Activated T-cell treated with anti-CD3 and anti-CD28 coated beads, Interleukin-2, amount 50 U/mL, for 4 hours (primary cell): ENCODE results near the gene PPP2R3B. TPM values are rescaled to one million over a fixed set of nuclear protein-coding genes. Genes with fewer than 3 reads are reported as not detected.
"Not testable (repeated sequence)": the region's sequence is repeated elsewhere in the genome, so short reads cannot be mapped to it uniquely, and the experiment has no call there.

Source experiments
- ATAC-seq, 2 donors: fragments of 200-7000 bp; cut with Tn5 transposase; one replicate each; pipeline ENCODE4 v1.10.0; 2021
- DNase-seq: peaks from one replicate; pipeline ENCODE4 v3.0.0-alpha.2; 2020
- H3K27me3 Mint-ChIP-seq: one replicate; pipeline ENCODE4 v1.8.0; 2021; ENCODE audit warnings: low read depth, mixed read lengths
- H3K36me3 Mint-ChIP-seq: one replicate; pipeline ENCODE4 v1.8.0; 2022; ENCODE audit warnings: mixed read lengths; ENCODE audit not compliant: insufficient read depth
- H3K4me1 Mint-ChIP-seq: one replicate; pipeline ENCODE4 v1.8.0; 2021; ENCODE audit warnings: low read depth, mixed read lengths
- H3K4me3 Mint-ChIP-seq: one replicate; pipeline ENCODE4 v1.8.0; 2021; ENCODE audit warnings: mild to moderate bottlenecking, moderate library complexity, mixed read lengths
- H3K9me3 Mint-ChIP-seq: one replicate; pipeline ENCODE4 v1.8.0; 2021; ENCODE audit warnings: mixed read lengths
- total RNA-seq, 3 donors: library from RNA; stranded (reverse); gene quantifications; one replicate each; pipeline ENCODE4 v1.2.1, GENCODE V29; 2021

PPP2R3B gene
- total RNA-seq, 3 donors from 2014 or later = 29.0 to 47.6 (median 30.3) TPM

GRCh38 chrX:387729-388128 is 1.0 kb upstream of the PPP2R3B start:
- H3K4me1 Mint-ChIP-seq = peaks cover 5% of the 10 kb centered on the region
- no peaks in the 10 kb centered on the region for H3K36me3 Mint-ChIP-seq
- DNase-seq (no peak), ATAC-seq (no peak)
- H3K27me3 Mint-ChIP-seq = no peaks in the 10 kb centered on the region
- H3K9me3 Mint-ChIP-seq = no peaks in the 10 kb centered on the region
- H3K4me3 Mint-ChIP-seq = peak overlapping the region; percentile 85

- ATAC-seq = peak; percentile 25 to 47
- H3K4me1 Mint-ChIP-seq = peaks cover 5% of the 10 kb centered on the region
These were observed 404 bp downstream of the PPP2R3B start for GRCh38 chrX:386239-386767.

GRCh38 chrX:385736-386135 is 971 bp downstream of the PPP2R3B start:
- DNase-seq = not testable (repeated sequence)

More at GRCh38 chrX:386239-386767, 404 bp downstream of the PPP2R3B start:
- no peaks in the 10 kb centered on the region for H3K9me3 Mint-ChIP-seq
- peak overlapping the region; percentile 70 for H3K4me3 Mint-ChIP-seq
- no peaks in the 10 kb centered on the region for H3K27me3 Mint-ChIP-seq
- no peaks in the 10 kb centered on the region for H3K36me3 Mint-ChIP-seq
- no peak for DNase-seq

GRCh38 chrX:384861-385260 is 1.8 kb downstream of the PPP2R3B start:
- no peaks in the 10 kb centered on the region for H3K36me3 Mint-ChIP-seq
- no peak for ATAC-seq
- H3K4me1 Mint-ChIP-seq = peaks cover 5% of the 10 kb centered on the region
- no peaks in the 10 kb centered on the region for H3K9me3 Mint-ChIP-seq
- DNase-seq = no peak
- peak overlapping the region; percentile 37 for H3K4me3 Mint-ChIP-seq
- H3K27me3 Mint-ChIP-seq = no peaks in the 10 kb centered on the region

More at GRCh38 chrX:385736-386135, 971 bp downstream of the PPP2R3B start:
- H3K9me3 Mint-ChIP-seq, ATAC-seq, H3K4me1 Mint-ChIP-seq, H3K36me3 Mint-ChIP-seq, H3K27me3 Mint-ChIP-seq: not testable (repeated sequence)
- H3K4me3 Mint-ChIP-seq = peak overlapping the region; percentile 70

GRCh38 chrX:378443-378842 is 8.3 kb downstream of the PPP2R3B start:
- no peaks in the 10 kb centered on the region for H3K36me3 Mint-ChIP-seq
- no peak overlapping the region for H3K4me3 Mint-ChIP-seq
- H3K4me1 Mint-ChIP-seq = peaks cover 20% of the 10 kb centered on the region
- H3K27me3 Mint-ChIP-seq = peaks cover 19% of the 10 kb centered on the region
- DNase-seq = no peak
- no peaks in the 10 kb centered on the region for H3K9me3 Mint-ChIP-seq
- peak in 1 of 2 donors; percentile 17 for ATAC-seq

- H3K36me3 Mint-ChIP-seq, H3K9me3 Mint-ChIP-seq, DNase-seq, H3K4me3 Mint-ChIP-seq, ATAC-seq: not testable (repeated sequence)
- Mint-ChIP-seq H3K27me3 (peaks cover 34% of the 10 kb centered on the region), H3K4me1 (peaks cover 30% of the 10 kb centered on the region)
These were observed 10.5 kb downstream of the PPP2R3B start for GRCh38 chrX:376206-376605.

- Mint-ChIP-seq H3K27me3 (peaks cover 41% of the 10 kb centered on the region), H3K4me3 (peak overlapping the region; percentile 80), H3K36me3 (peaks cover 3% of the 10 kb centered on the region)
These were observed 11.3 kb downstream of the PPP2R3B start for GRCh38 chrX:375181-376036.

GRCh38 chrX:374596-374995 is 12.1 kb downstream of the PPP2R3B start:
- no peaks in the 10 kb centered on the region for H3K9me3 Mint-ChIP-seq
- H3K4me3 Mint-ChIP-seq = peak overlapping the region; percentile 80
- H3K36me3 Mint-ChIP-seq = peaks cover 3% of the 10 kb centered on the region
- DNase-seq (no peak), ATAC-seq (no peak)
- peaks cover 30% of the 10 kb centered on the region for H3K4me1 Mint-ChIP-seq
- peaks cover 41% of the 10 kb centered on the region for H3K27me3 Mint-ChIP-seq

More at GRCh38 chrX:375181-376036, 11.3 kb downstream of the PPP2R3B start:
- Mint-ChIP-seq H3K9me3 (no peaks in the 10 kb centered on the region), H3K4me1 (peaks cover 30% of the 10 kb centered on the region)
- ATAC-seq = no peak
- DNase-seq = no peak

GRCh38 chrX:373641-374471 is 12.9 kb downstream of the PPP2R3B start:
- Mint-ChIP-seq H3K36me3 (peaks cover 3% of the 10 kb centered on the region), H3K27me3 (peaks cover 41% of the 10 kb centered on the region), H3K4me3 (peak overlapping the region; percentile 80), H3K4me1 (peaks cover 30% of the 10 kb centered on the region), H3K9me3 (no peaks in the 10 kb centered on the region)
- ATAC-seq (peak; percentile 85 to 88), DNase-seq (no peak)

GRCh38 chrX:372856-373640 is 13.7 kb downstream of the PPP2R3B start:
- H3K4me1 Mint-ChIP-seq = peaks cover 24% of the 10 kb centered on the region
- H3K36me3 Mint-ChIP-seq = peaks cover 3% of the 10 kb centered on the region
- H3K9me3 Mint-ChIP-seq = no peaks in the 10 kb centered on the region
- H3K27me3 Mint-ChIP-seq = peaks cover 41% of the 10 kb centered on the region
- ATAC-seq (peak; percentile 4 to 6), DNase-seq (no peak)
- H3K4me3 Mint-ChIP-seq = peak overlapping the region; percentile 65

GRCh38 chrX:371907-372306 is 14.8 kb downstream of the PPP2R3B start:
- Mint-ChIP-seq H3K4me1 (peaks cover 27% of the 10 kb centered on the region), H3K9me3 (no peaks in the 10 kb centered on the region), H3K4me3 (peak overlapping the region; percentile 69), H3K27me3 (peaks cover 39% of the 10 kb centered on the region), H3K36me3 (peaks cover 3% of the 10 kb centered on the region)
- ATAC-seq (no peak), DNase-seq (no peak)

GRCh38 chrX:370963-371745 is 15.6 kb downstream of the PPP2R3B start:
- DNase-seq = no peak
- H3K36me3 Mint-ChIP-seq = peaks cover 3% of the 10 kb centered on the region
- H3K4me1 Mint-ChIP-seq = peaks cover 27% of the 10 kb centered on the region
- H3K9me3 Mint-ChIP-seq = no peaks in the 10 kb centered on the region
- no peak for ATAC-seq
- no peak overlapping the region for H3K4me3 Mint-ChIP-seq
- H3K27me3 Mint-ChIP-seq = peaks cover 39% of the 10 kb centered on the region
